ENCODE results near the gene F10.

The F10 gene

GRCh38 chr13:113169277-113170272, 47.0 kb downstream of the F10 start:
- DNase-seq (ENCODE audit: low spot score): peak; percentile 49

GRCh38 chr13:113170511-113170910, 47.9 kb downstream of the F10 start:
- DNase-seq (ENCODE audit: low spot score): no peak

GRCh38 chr13:113171250-113172125, 48.9 kb downstream of the F10 start:
- peak; percentile 45 for DNase-seq (ENCODE audit: low spot score)

GRCh38 chr13:113172419-113172926, 49.9 kb downstream of the F10 start:
- DNase-seq (ENCODE audit: low spot score): peak; percentile 40

- no peak for DNase-seq (ENCODE audit: low spot score)
Observed at GRCh38 chr13:113176280-113176679, 53.7 kb downstream of the F10 start.

GRCh38 chr13:113176822-113177221, 54.2 kb downstream of the F10 start:
- no peak for DNase-seq (ENCODE audit: low spot score)

GRCh38 chr13:113178070-113178895, 55.7 kb downstream of the F10 start:
- DNase-seq (ENCODE audit: low spot score): no peak

GRCh38 chr13:113178896-113179167, 56.2 kb downstream of the F10 start:
- no peak for DNase-seq (ENCODE audit: low spot score)

GRCh38 chr13:113179374-113180230, 57.0 kb downstream of the F10 start:
- DNase-seq (ENCODE audit: low spot score): no peak

- no peak for DNase-seq (ENCODE audit: low spot score)
Observed at GRCh38 chr13:113182046-113182445, 59.4 kb downstream of the F10 start.

- no peak for DNase-seq (ENCODE audit: low spot score)
Observed at GRCh38 chr13:113183450-113184129, 61.0 kb downstream of the F10 start.

GRCh38 chr13:113184568-113185440, 62.2 kb downstream of the F10 start:
- DNase-seq (ENCODE audit: low spot score): no peak

- no peak for DNase-seq (ENCODE audit: low spot score)
Observed at GRCh38 chr13:113186061-113186900, 63.7 kb downstream of the F10 start.

GRCh38 chr13:113187263-113187669, 64.7 kb downstream of the F10 start:
- no peak for DNase-seq (ENCODE audit: low spot score)

GRCh38 chr13:113187883-113188665, 65.5 kb downstream of the F10 start:
- no peak for DNase-seq (ENCODE audit: low spot score)

- no peak for DNase-seq (ENCODE audit: low spot score)
Observed at GRCh38 chr13:113190181-113190580, 67.6 kb downstream of the F10 start.

- DNase-seq (ENCODE audit: low spot score): no peak
Observed at GRCh38 chr13:113192279-113192678, 69.7 kb downstream of the F10 start.

- DNase-seq (ENCODE audit: low spot score): no peak
Observed at GRCh38 chr13:113192902-113193301, 70.3 kb downstream of the F10 start.

All from left forelimb (tissue), 1 donor.